Liver (tissue), 3 donors: ENCODE data around the gene CPT1B.

ENCODE experiments used
- CTCF ChIP-seq: fragments of 150-350 bp; IDR thresholded peaks from 2 replicates; pipeline ENCODE4 v1.5.1; 2017; ENCODE audit warnings: improper control_type of control experiment, low read depth, low read length; ENCODE audit not compliant: missing input control
- REST ChIP-seq: IDR thresholded peaks from 2 replicates; pipeline ENCODE4 v1.6.1; 2016; ENCODE audit warnings: antibody characterized with exemption, mild to moderate bottlenecking
- RXRA ChIP-seq, 2 donors: IDR thresholded peaks; 2 replicates each; pipeline ENCODE4 v1.6.1; 2017 to 2018; ENCODE audit warnings: antibody characterized with exemption in 2 of 2, mild to moderate bottlenecking in 1 of 2
- SP1 ChIP-seq: IDR thresholded peaks from 2 replicates; pipeline ENCODE4 v1.6.1; 2018; ENCODE audit warnings: antibody characterized with exemption, mild to moderate bottlenecking
- donor health status: healthy.
- donor health status: healthy.

GRCh38 chr22:50582493-50583293 is 4.5 kb upstream of the CPT1B start, which contains the start of gene CHKB:
- peak in 1 of 2 donors; percentile 30 for TF ChIP-seq RXRA (IDR thresholded peaks at IDR 0.05)
- TF ChIP-seq CTCF = no peak
- TF ChIP-seq SP1 = peak; percentile 71
- TF ChIP-seq REST = peak; percentile 54
